NCI-H748 (cell line): Measurements from ENCODE around the gene IL21R.

ENCODE experiments used
- DNase-seq: peaks from one replicate; lab custom pipeline; 2025; ENCODE audit not compliant: unreplicated experiment; lab: John Stamatoyannopoulos, UW

Gene IL21R

GRCh38 chr16:27462200-27462845 lies 60.3 kb downstream of the IL21R start:
- DNase-seq = no peak

GRCh38 chr16:27462846-27463682 lies 61.1 kb downstream of the IL21R start:
- DNase-seq = no peak

GRCh38 chr16:27463741-27464591 lies 62.0 kb downstream of the IL21R start:
- DNase-seq = no peak

- no peak for DNase-seq
Measured at GRCh38 chr16:27464626-27465482, 62.9 kb downstream of the IL21R start.

GRCh38 chr16:27465483-27465879 lies 63.5 kb downstream of the IL21R start:
- no peak for DNase-seq

- no peak for DNase-seq
Measured at GRCh38 chr16:27468941-27469531, 67.1 kb downstream of the IL21R start.

GRCh38 chr16:27470567-27471431 lies 68.8 kb downstream of the IL21R start:
- no peak for DNase-seq

GRCh38 chr16:27471661-27472060 lies 69.7 kb downstream of the IL21R start:
- no peak for DNase-seq

- no peak for DNase-seq
Measured at GRCh38 chr16:27472091-27473020, 70.4 kb downstream of the IL21R start.

GRCh38 chr16:27473101-27473900 lies 71.3 kb downstream of the IL21R start:
- no peak for DNase-seq

GRCh38 chr16:27474041-27474440 lies 72.1 kb downstream of the IL21R start:
- DNase-seq = no peak

- no peak for DNase-seq
Measured at GRCh38 chr16:27474921-27475320, 72.9 kb downstream of the IL21R start.

- no peak for DNase-seq
Measured at GRCh38 chr16:27475561-27475960, 73.6 kb downstream of the IL21R start.

GRCh38 chr16:27476240-27476639 lies 74.3 kb downstream of the IL21R start:
- no peak for DNase-seq

GRCh38 chr16:27480761-27481160 lies 78.8 kb downstream of the IL21R start:
- no peak for DNase-seq

- no peak for DNase-seq
Measured at GRCh38 chr16:27481282-27481934, 79.4 kb downstream of the IL21R start.
